Liver (tissue), 9 donors: ENCODE results near the gene PIMREG. TPM values are rescaled to one million over a fixed set of nuclear protein-coding genes. Genes with fewer than 3 reads are reported as not detected.

Source experiments
- DNase-seq: peaks from one replicate; pipeline ENCODE4 v3.0.0-alpha.2; 2017; ENCODE audit warnings: low spot score
- H3K27ac ChIP-seq, 2 donors: one replicate each; pipeline ENCODE4 v1.7.0; 2013; ENCODE audit warnings: inconsistent platforms in 2 of 2, low read length in 2 of 2, control low read depth in 1 of 2, low read depth in 1 of 2, mild to moderate bottlenecking in 1 of 2
- H3K27me3 ChIP-seq, 4 donors: one replicate each; pipeline versions ENCODE4 v1.6.1 to v1.7.0; 2013; ENCODE audit warnings: low read length in 3 of 4, inconsistent platforms in 1 of 4, mild to moderate bottlenecking in 1 of 4, moderate library complexity in 1 of 4; ENCODE audit not compliant: control insufficient read depth in 4 of 4, insufficient read depth in 4 of 4
- H3K36me3 ChIP-seq, 4 donors: one replicate each; pipeline versions ENCODE4 v1.6.1 to v1.7.0; 2013; ENCODE audit warnings: low read length in 3 of 4, mild to moderate bottlenecking in 3 of 4, low read depth in 1 of 4, moderate library complexity in 1 of 4; ENCODE audit not compliant: control insufficient read depth in 4 of 4, insufficient read depth in 3 of 4
- H3K4me1 ChIP-seq, 4 donors: one replicate each; pipeline versions ENCODE4 v1.6.1 to v1.7.0; 2013; ENCODE audit warnings: low read length in 3 of 4, mild to moderate bottlenecking in 3 of 4, moderate library complexity in 1 of 4; ENCODE audit not compliant: control insufficient read depth in 4 of 4, insufficient read depth in 4 of 4
- H3K4me3 ChIP-seq, 3 donors: one replicate each; pipeline versions ENCODE4 v1.6.1 to v1.7.0; 2013; ENCODE audit warnings: low read length in 3 of 3, control low read depth in 1 of 3, low read depth in 1 of 3, mild to moderate bottlenecking in 1 of 3
- H3K9ac ChIP-seq, 2 donors: one replicate each; pipeline ENCODE4 v1.7.0; 2013; ENCODE audit warnings: low read length in 2 of 2, mild to moderate bottlenecking in 2 of 2, moderate library complexity in 2 of 2, control low read depth in 1 of 2, low read depth in 1 of 2
- H3K9me3 ChIP-seq, 4 donors: one replicate each; pipeline versions ENCODE4 v1.6.1 to v1.7.0; 2013; ENCODE audit warnings: low read length in 3 of 4; ENCODE audit not compliant: control insufficient read depth in 4 of 4
- ATF3 ChIP-seq: IDR thresholded peaks from 2 replicates; pipeline ENCODE4 v1.6.1; 2016; ENCODE audit warnings: antibody characterized with exemption
- EGR1 ChIP-seq, 2 donors: IDR thresholded peaks; 2 replicates each; pipeline ENCODE4 v1.6.1; 2016 to 2018; ENCODE audit warnings: antibody characterized with exemption in 2 of 2, low read depth in 2 of 2
- FOXA1 ChIP-seq: IDR thresholded peaks from 2 replicates; pipeline ENCODE4 v1.6.1; 2016; ENCODE audit warnings: antibody characterized with exemption
- FOXA2 ChIP-seq: IDR thresholded peaks from 2 replicates; pipeline ENCODE4 v1.6.1; 2016; ENCODE audit warnings: antibody characterized with exemption
- GABPA ChIP-seq, 2 donors: IDR thresholded peaks in 1 of 2; conservative IDR thresholded peaks in 1 of 2; 2 replicates each; pipeline ENCODE4 v1.6.1; 2016; ENCODE audit warnings: antibody characterized with exemption in 2 of 2, mild to moderate bottlenecking in 1 of 2, moderate library complexity in 1 of 2
- HNF4A ChIP-seq, 2 donors: conservative IDR thresholded peaks; 2 replicates each; pipeline ENCODE4 v1.6.1; 2016; ENCODE audit warnings: antibody characterized with exemption in 2 of 2, mild to moderate bottlenecking in 2 of 2
- HNF4G ChIP-seq: IDR thresholded peaks from 2 replicates; pipeline ENCODE4 v1.6.1; 2016; ENCODE audit warnings: antibody characterized with exemption
- JUND ChIP-seq, 2 donors: IDR thresholded peaks; 2 replicates each; pipeline ENCODE4 v1.6.1; 2016; ENCODE audit warnings: antibody characterized with exemption in 2 of 2
- NR2F2 ChIP-seq: IDR thresholded peaks from 2 replicates; pipeline ENCODE4 v1.6.1; 2016; ENCODE audit warnings: antibody characterized with exemption
- RAD21 ChIP-seq, 2 donors: IDR thresholded peaks; 2 replicates each; pipeline ENCODE4 v1.6.1; 2016; ENCODE audit warnings: antibody characterized with exemption in 2 of 2, mild to moderate bottlenecking in 2 of 2
- RXRA ChIP-seq, 2 donors: IDR thresholded peaks; 2 replicates each; pipeline ENCODE4 v1.6.1; 2017 to 2018; ENCODE audit warnings: antibody characterized with exemption in 2 of 2, mild to moderate bottlenecking in 1 of 2
- TAF1 ChIP-seq: conservative IDR thresholded peaks from 2 replicates; pipeline ENCODE4 v1.6.1; 2016; ENCODE audit warnings: antibody characterized with exemption, mild to moderate bottlenecking
- YY1 ChIP-seq: IDR thresholded peaks from 2 replicates; pipeline ENCODE4 v1.6.1; 2016; ENCODE audit warnings: antibody characterized with exemption, mild to moderate bottlenecking
- ZBTB33 ChIP-seq: IDR thresholded peaks from 2 replicates; pipeline ENCODE4 v1.6.1; 2016; ENCODE audit warnings: antibody characterized with exemption
- WGBS: extraction: QIAGEN DNeasy Blood & Tissue Kit; methylation state at CpG from one replicate; pipeline ENCODE4 v1.1.7; 2013; 5-methylcytosine and 5-hydroxymethylcytosine counted together
- polyA plus RNA-seq, 2 donors: library from polyadenylated mRNA; stranded (reverse) in 1 of 2; unstranded in 1 of 2; fragments of 200-250 nt in 1 of 2; fragments of >200 nt in 1 of 2; fragmentation: Nextera tagmentation in 1 of 2; extraction: Ambion mirVana in 1 of 2; gene quantifications; one replicate each; pipeline versions ENCODE4 v1.2.1 to v1.2.3, GENCODE V29; 2013 to 2015
- total RNA-seq, 2 donors: library from RNA; depleted of rRNA; stranded (reverse); fragments of >200 nt; gene quantifications; one replicate each; pipeline ENCODE4 v1.2.3, GENCODE V29; 2014
- TF ChIP-seq, protein P1 (sequence below): IDR thresholded peaks from 2 replicates; pipeline ENCODE4 v1.6.1; 2016; ENCODE audit warnings: antibody characterized with exemption
- TF ChIP-seq, protein P2 (sequence below): IDR thresholded peaks from 2 replicates; pipeline ENCODE4 v1.6.1; 2016; ENCODE audit warnings: antibody characterized with exemption, mild to moderate bottlenecking
- TF ChIP-seq, protein P3 (sequence below): fragments of 150-350 bp; IDR thresholded peaks from 2 replicates; pipeline ENCODE4 v1.5.1; 2017; ENCODE audit warnings: improper control_type of control experiment, low read depth, low read length; ENCODE audit not compliant: missing input control
- donor health status: healthy.
- donor health status: healthy.
- donor health status: healthy.
- donor health status: healthy.
- donor health status: healthy.

PIMREG gene
- total and polyA plus RNA-seq, 4 donors = 0.10 to 5.2 (median 0.75) TPM; not detected in 1

DNA sequence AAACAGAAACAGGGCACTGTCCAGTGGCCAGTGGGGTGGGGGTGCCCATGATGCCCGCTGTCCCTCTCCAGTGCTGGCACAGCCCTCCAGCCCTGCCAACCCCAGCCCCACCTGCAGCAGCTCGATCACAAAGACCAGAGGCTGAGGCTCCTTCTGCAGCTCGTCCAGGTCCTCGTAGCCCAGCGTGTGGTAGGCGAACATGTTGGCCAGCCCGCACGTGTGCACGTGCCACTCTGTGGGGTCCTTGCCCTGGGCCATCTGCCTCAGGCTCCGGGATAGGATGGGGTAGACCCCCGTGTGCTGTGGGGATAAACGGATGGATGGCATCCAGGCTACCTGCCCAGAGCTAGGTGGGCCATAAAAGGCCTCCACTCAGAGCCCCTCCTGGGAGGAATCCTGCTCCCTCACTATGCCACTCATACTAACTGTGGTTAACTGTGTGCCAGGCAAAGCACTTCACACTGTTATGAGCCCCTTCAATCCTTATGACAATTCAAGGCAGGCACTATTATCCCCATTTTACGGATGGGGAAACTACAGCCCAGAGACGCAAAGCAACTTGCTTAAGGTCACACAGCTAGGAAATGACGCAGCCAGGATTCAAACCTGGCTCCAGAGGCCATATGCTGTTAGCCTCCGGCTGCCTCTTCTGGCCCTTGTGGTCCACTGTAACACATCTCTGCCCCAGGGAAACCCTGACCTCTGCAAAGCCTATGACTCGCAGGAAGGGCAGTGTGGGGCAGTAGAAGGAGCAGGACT is 15.9 kb upstream of the PIMREG start:
- Histone ChIP-seq H3K27ac (no peak overlapping the region), H3K4me3 (no peak overlapping the region), H3K36me3 (no peaks in the 10 kb centered on the region), H3K9me3 (peaks cover 0 to 3% (median 0%) of the 10 kb centered on the region in 4 donors), H3K27me3 (no peaks in the 10 kb centered on the region), H3K9ac (no peak overlapping the region), H3K4me1 (no peaks in the 10 kb centered on the region)
- TF ChIP-seq HNF4A (conservative IDR thresholded peaks at IDR 0.05) (no peak), RXRA (IDR thresholded peaks at IDR 0.05) (no peak), TAF1 (no peak)
- DNase-seq = no peak
- 90% methylated on average over 17 of the region's 17 CpGs for WGBS

GRCh38 chr17:6429266-6429665 is 15.0 kb upstream of the PIMREG start:
- no peak overlapping the region for H3K4me3 ChIP-seq
- H3K27me3 ChIP-seq = no peaks in the 10 kb centered on the region
- no peaks in the 10 kb centered on the region for H3K4me1 ChIP-seq
- no peaks in the 10 kb centered on the region for H3K36me3 ChIP-seq
- no peak overlapping the region for H3K9ac ChIP-seq
- WGBS = 94% methylated on average over 7 of the region's 7 CpGs
- H3K9me3 ChIP-seq = peaks cover 0 to 3% (median 0%) of the 10 kb centered on the region in 4 donors
- TF ChIP-seq NR2F2 = no peak
- no peak overlapping the region for H3K27ac ChIP-seq
- no peak for DNase-seq

DNA sequence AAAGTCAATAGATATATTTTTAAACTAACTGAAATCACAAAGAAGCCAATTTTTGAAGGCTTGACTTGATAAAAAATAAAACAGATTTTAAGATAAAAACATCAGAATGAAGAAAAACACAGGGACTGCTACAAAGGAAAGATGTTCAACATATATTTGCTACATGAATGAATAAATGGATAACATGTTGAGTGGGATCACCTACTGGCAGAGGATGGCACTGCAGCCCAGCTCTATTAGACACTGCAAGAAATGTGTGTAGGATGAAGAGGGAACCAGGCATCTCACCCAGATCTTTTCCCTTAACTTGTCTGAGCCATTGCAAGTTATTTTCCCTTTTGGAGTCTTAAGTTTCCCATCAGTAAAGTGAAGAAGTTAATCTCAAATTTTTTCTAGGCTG is 13.5 kb upstream of the PIMREG start:
- DNase-seq = no peak
- H3K36me3 ChIP-seq = no peaks in the 10 kb centered on the region
- no peak overlapping the region for H3K27ac ChIP-seq
- no peaks in the 10 kb centered on the region for H3K27me3 ChIP-seq
- TF ChIP-seq, protein P1, sequence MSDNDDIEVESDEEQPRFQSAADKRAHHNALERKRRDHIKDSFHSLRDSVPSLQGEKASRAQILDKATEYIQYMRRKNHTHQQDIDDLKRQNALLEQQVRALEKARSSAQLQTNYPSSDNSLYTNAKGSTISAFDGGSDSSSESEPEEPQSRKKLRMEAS = no peak
- TF ChIP-seq, protein P2, sequence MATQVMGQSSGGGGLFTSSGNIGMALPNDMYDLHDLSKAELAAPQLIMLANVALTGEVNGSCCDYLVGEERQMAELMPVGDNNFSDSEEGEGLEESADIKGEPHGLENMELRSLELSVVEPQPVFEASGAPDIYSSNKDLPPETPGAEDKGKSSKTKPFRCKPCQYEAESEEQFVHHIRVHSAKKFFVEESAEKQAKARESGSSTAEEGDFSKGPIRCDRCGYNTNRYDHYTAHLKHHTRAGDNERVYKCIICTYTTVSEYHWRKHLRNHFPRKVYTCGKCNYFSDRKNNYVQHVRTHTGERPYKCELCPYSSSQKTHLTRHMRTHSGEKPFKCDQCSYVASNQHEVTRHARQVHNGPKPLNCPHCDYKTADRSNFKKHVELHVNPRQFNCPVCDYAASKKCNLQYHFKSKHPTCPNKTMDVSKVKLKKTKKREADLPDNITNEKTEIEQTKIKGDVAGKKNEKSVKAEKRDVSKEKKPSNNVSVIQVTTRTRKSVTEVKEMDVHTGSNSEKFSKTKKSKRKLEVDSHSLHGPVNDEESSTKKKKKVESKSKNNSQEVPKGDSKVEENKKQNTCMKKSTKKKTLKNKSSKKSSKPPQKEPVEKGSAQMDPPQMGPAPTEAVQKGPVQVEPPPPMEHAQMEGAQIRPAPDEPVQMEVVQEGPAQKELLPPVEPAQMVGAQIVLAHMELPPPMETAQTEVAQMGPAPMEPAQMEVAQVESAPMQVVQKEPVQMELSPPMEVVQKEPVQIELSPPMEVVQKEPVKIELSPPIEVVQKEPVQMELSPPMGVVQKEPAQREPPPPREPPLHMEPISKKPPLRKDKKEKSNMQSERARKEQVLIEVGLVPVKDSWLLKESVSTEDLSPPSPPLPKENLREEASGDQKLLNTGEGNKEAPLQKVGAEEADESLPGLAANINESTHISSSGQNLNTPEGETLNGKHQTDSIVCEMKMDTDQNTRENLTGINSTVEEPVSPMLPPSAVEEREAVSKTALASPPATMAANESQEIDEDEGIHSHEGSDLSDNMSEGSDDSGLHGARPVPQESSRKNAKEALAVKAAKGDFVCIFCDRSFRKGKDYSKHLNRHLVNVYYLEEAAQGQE = no peak
- TF ChIP-seq ATF3 = no peak
- no peak for TF ChIP-seq RAD21 (IDR thresholded peaks at IDR 0.05)
- no peak for TF ChIP-seq EGR1 (IDR thresholded peaks at IDR 0.05; ENCODE audit: low read depth in 2 of 2)
- no peak for TF ChIP-seq NR2F2
- no peak for TF ChIP-seq HNF4G
- TF ChIP-seq JUND (IDR thresholded peaks at IDR 0.05) = no peak
- TF ChIP-seq FOXA2 = no peak
- TF ChIP-seq HNF4A (conservative IDR thresholded peaks at IDR 0.05) = no peak
- TF ChIP-seq, protein P3, sequence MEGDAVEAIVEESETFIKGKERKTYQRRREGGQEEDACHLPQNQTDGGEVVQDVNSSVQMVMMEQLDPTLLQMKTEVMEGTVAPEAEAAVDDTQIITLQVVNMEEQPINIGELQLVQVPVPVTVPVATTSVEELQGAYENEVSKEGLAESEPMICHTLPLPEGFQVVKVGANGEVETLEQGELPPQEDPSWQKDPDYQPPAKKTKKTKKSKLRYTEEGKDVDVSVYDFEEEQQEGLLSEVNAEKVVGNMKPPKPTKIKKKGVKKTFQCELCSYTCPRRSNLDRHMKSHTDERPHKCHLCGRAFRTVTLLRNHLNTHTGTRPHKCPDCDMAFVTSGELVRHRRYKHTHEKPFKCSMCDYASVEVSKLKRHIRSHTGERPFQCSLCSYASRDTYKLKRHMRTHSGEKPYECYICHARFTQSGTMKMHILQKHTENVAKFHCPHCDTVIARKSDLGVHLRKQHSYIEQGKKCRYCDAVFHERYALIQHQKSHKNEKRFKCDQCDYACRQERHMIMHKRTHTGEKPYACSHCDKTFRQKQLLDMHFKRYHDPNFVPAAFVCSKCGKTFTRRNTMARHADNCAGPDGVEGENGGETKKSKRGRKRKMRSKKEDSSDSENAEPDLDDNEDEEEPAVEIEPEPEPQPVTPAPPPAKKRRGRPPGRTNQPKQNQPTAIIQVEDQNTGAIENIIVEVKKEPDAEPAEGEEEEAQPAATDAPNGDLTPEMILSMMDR = no peak
- TF ChIP-seq TAF1 = no peak
- no peak for TF ChIP-seq GABPA (IDR thresholded peaks at IDR 0.05 in 1 of 2, conservative IDR thresholded peaks at IDR 0.05 in 1 of 2)
- no peak for TF ChIP-seq RXRA (IDR thresholded peaks at IDR 0.05)
- TF ChIP-seq ZBTB33 = no peak
- TF ChIP-seq YY1 = no peak
- no peak for TF ChIP-seq FOXA1
- peaks cover 0 to 3% (median 0%) of the 10 kb centered on the region in 4 donors for H3K9me3 ChIP-seq
- no peaks in the 10 kb centered on the region for H3K4me1 ChIP-seq
- no peak overlapping the region for H3K9ac ChIP-seq
- no peak overlapping the region for H3K4me3 ChIP-seq
